SIG-M5 (cell line): ENCODE measurements around the gene PIK3CB.
"Not testable (repeated sequence)": the region's sequence is repeated elsewhere in the genome, so short reads cannot be mapped to it uniquely, and the experiment has no call there.

Experiments
- DNase-seq: peaks from one replicate; lab custom pipeline; 2025; lab: John Stamatoyannopoulos, UW

The PIK3CB gene

GRCh38 chr3:138608322-138609135 is 226.2 kb downstream of the PIK3CB start, which contains the start of gene FAIM:
FAIM (plus strand) TSS chr3:138608771; CDS start chr3:138619727, 10,956 bp downstream.
- DNase-seq, result no peak

GRCh38 chr3:138604106-138604595 is 230.6 kb downstream of the PIK3CB start:
- DNase-seq, result not testable (repeated sequence)
